DMS53 treated with DMSO at 0.1 percent for 48 hours (cell line): ENCODE data around the gene SMAGP.
"Not testable (repeated sequence)": the region's sequence is repeated elsewhere in the genome, so short reads cannot be mapped to it uniquely, and the experiment has no call there.

Experiments
- DNase-seq: peaks from one replicate; lab custom pipeline; 2025; ENCODE audit not compliant: unreplicated experiment; lab: John Stamatoyannopoulos, UW

The SMAGP gene

DNA sequence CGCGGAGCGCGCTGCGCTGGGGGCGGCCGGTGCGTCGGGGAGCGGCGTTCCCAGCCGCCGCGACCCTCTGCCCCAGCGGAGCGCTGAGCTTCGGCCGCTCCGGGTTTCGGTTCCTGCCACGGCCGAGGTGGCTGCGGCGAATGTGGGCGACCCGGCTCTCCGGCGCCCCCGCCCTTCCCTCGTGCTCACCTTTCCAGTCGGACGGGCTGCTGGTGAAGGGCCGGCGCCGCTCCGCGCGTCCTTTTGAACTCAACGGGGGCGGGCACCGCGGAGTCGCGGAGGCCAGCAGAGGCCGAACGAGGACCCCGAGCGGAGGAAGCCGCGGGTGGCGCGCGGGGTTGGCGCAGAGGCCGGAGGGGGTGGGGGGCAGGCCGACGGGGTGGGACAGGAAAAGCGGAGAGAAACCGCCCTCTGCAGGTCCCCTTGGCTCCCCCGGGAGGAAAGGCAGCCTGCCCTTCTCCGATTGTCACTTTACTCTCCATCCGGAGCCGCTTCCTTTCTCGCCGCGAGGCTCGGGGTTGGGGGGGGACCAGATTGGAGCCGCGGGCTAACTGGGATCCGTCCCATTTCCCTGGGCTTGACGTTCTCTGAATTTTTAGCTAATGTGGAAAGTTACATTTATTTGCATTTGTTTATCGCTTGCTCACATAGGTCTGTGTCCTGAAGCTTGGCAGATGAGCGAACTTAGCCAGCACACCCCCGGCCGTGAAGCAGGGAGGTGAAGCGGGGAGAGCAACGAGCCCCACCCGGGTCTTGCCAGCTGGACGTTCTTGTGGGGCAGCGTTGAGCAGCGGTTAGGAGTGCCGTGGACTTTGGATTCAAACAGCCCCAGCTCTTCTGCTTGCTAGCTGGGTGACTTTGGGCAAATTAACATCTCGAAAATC is at the start of gene SMAGP:
TSS of gene SMAGP (minus strand) at position 349 of the 884 bp plus-strand sequence. CDS start 1,137 bp downstream, outside the sequence.
- peak; percentile 57 for DNase-seq

DNA sequence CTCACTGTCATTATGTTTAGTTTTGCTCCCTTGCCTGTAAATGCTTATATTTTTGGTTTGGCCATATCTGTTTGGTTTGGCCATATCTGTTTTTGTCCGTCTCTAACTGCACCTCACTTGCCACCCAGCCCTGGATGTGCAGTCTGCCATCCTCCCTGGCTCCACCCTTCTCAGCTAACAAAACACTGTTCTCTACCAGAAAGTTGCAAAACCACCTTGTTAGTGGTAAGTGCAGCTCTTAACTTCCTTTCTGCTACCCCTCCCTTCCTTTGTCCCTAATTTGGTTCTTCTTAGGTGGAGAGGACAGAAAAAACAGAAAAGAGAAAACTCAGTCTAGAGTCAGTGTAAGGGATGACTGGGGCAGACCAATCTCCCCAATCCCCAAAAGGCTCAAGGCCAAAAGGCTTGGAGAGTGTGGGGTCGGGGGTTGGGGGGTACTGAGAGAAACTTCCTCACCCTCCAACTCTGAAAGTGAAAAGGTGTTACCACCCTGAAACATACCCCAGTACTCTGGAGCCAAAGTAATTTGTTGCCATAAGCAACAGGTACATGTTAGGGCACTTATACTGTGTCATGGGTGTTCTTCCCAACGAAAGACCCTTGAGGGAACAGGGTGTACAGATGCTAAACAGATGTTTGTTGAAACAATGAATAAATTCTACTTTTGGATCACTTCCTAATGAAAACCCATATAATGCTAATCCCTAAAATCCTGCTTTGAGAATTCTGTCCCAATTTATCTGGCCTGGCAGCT is 48.8 kb upstream of the SMAGP start:
- DNase-seq, result no peak

DNA sequence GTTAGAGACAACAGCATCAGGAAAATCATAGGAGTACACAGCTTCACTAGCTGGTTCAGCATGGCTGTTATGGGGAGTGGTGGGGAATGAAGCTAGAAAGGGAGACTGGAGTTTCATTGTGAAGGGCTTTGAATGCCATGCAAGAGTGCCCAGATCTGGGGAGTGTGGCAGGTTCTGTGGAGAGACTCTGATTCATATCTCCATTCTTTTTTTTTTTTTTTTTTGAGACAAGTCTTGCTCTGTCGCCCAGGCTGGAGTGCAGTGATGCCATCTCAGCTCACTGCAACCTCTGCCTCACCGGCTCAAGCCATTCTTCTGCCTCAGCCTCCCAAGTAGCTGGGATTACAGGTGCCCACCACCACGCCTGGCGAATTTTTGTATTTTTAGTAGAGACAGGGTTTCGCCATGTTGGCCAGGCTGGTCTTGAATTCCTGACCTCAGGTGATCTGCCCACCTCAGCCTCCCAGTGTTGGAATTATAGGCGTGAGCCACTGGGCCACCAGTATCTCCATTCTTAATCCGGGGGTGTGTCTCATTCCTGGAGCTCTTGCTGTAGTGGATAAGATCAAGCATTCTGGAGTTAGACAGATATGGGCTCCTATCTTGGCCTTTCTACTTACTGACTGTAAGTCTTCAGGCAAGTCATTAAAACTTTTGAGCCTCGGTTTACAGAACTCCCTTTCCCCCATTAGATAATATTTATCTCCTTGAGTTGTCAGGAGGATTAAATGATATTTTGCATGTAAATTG is 48.0 kb upstream of the SMAGP start:
- not testable (repeated sequence) for DNase-seq

GRCh38 chr12:51311389-51311788 is 41.2 kb upstream of the SMAGP start:
- DNase-seq, result no peak

GRCh38 chr12:51307655-51308593 is 37.7 kb upstream of the SMAGP start:
- DNase-seq, result no peak

- DNase-seq, result no peak
Observed at GRCh38 chr12:51306507-51306906, 36.3 kb upstream of the SMAGP start.

GRCh38 chr12:51300768-51301167 is 30.6 kb upstream of the SMAGP start:
- not testable (repeated sequence) for DNase-seq

DNA sequence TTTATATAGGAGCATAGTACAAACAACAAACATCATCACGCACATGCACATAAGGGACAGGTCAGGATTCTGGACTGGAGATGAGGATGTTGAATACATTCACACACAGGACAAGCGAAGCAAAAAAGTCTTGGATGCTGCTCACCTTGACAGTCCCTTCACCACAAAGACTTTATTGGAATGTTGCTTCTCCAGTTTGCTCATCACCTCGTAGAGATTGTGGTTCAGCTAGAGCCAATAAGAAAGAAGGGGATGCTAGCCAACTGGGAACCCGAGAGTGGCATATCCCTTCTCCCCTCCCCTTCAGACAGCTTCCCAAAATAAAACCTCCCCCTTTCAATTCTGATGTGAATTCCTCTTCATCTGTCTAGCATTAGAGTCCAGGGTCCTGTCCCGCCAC is 25.4 kb upstream of the SMAGP start:
- DNase-seq, result no peak

GRCh38 chr12:51294097-51294496 is 23.9 kb upstream of the SMAGP start:
- DNase-seq, result not testable (repeated sequence)

- no peak for DNase-seq
Observed at GRCh38 chr12:51293696-51294095, 23.5 kb upstream of the SMAGP start.

DNA sequence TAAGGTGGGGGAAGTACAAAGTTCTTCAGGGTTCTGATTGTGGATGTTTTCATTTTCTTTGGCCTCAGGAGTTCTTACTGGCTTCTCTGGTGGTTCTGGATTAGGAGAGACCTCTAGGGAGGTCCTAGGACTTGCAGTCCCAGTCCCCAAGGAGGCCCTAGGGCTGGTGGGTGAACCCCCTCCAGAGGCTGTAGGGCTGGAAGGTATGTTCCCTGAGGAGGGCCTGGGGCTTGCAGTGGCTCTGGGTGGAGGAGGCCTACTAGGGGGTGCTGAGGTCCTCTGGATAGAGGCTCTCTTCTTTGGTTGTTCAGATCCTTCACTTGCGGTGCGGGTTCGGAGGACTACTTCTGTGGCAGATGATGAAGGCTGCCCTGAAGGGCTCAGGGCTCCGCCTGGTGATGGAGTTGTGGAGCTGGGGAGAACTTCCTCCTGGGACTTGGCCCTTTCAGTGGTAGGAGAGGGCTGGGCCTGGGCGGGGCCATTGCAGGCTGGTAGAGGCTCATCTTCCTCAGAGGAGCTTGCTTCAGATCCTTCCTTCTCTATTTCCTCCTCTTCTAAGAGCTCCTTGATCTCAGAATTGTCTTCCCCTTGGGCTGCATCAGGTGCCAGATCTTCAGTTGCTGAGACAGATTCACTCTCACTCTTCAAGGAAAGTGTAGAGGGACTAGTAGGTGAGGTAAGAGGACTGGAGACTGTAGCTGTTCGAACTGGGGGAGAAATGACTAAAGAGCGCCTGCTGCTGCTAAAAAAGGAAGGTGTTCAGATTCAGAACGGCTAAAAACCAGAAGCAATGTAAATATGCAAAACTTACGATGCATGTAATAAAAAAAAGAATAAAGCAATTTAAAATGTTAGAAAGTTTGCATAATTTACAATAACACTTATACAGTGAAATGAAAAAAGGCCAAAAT is 21.6 kb upstream of the SMAGP start:
- not testable (repeated sequence) for DNase-seq

DNA sequence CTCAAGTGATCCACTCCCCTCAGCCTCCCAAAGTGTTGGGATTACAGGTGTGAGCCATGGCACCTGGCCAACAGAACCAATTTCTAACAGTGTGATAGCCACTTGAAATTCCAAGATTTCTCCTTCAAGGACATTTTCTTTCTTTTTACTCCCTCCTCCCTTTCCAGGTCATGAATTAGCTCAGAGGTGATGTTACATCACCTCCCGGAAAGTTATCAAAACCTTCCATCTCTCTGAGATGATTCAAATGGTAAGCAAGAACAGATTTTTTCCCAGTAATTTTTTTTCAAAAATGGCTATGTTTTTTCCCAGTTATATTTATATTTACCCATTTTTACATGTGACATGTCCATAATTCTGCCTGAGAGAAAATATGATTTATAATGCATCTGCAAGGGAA is 15.6 kb upstream of the SMAGP start:
- DNase-seq, result no peak

DNA sequence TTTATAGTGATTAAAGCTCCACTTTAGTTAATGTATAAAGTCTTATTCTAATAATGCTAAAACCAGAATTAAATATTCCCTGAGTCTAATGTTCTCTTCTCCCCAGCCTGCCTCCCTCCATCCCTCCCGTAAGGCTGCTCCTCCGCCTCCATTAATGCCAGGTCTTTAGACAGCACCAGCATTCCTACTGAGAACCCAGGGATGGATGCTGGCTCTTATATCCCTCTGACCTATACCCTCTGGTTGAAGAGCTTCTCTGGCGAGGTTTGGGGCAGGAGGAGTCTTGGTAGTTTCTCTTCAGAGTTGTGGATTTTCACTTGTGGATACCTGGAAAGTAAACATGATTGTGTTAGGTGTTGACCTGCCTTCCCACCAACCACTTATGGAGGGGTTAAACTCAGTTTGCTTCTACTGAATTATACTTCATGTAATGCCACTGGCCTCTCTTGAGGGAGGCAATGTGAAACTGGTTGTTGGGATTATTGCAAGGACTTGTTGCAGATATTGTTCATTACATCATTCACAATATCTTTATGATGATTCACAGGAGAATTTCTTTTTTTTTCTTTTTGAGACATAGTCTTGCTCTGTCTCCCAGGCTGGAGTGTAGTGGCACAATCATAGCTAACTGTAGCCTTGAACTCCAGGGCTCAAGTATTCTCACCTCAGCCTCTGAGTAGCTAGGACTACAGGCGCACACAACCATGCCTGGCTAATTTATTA is 11.1 kb upstream of the SMAGP start:
- DNase-seq, result no peak

GRCh38 chr12:51275088-51275487 is 4.9 kb upstream of the SMAGP start:
- DNase-seq, result no peak

- not testable (repeated sequence) for DNase-seq
Observed at GRCh38 chr12:51272810-51273209, 2.6 kb upstream of the SMAGP start.

DNA sequence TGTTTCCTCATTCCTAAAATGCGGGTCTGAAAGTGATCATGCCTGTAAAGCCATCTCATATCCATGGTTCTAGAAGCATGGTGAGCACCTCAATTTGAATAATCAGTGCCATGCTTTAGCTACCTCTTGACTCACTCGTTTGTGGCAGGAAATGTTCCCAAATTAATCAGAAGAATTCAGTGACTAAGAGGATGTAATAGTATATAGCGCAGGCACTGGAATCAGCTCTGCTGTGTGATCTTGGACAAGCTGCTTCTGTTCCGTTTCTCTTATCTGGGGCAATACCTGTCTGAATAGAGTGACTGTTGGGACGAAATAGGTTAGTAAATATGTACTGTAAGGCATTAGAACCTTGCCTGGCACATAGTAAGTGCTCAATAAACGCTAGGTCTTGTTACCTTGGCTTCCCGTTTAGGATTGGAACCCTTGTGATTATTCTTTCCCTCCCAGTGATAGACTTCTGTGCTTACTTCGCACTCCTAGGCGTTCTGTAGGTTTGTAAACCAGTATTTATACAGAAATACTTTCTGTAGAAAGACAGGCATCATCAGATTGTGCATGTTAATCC is 820 bp upstream of the SMAGP start:
- no peak for DNase-seq

- DNase-seq, result peak; percentile 21
Observed at GRCh38 chr12:51269174-51270066, 795 bp downstream of the SMAGP start.
